Astrocyte (in vitro differentiated cells and primary cell): ENCODE data around the gene DCP2. TPM values are rescaled to one million over a fixed set of nuclear protein-coding genes. Genes with fewer than 3 reads are reported as not detected.
A peak's percentile ranks its signal among the peaks of the same experiment; 100 is the strongest.

Experiments
- DNase-seq: peaks from one replicate; pipeline ENCODE4 v3.0.0-alpha.2; 2010; ENCODE audit warnings: low read depth
- FAIRE-seq: peaks from 2 replicates; lab custom pipeline; 2011; peaks lifted over from hg19 to GRCh38; lab: Jason Lieb, UNC
- H2AFZ ChIP-seq: 2 replicates; pipeline ENCODE4 v1.6.0; 2012; ENCODE audit warnings: low read depth, low read length, inconsistent platforms
- H3K27ac ChIP-seq: 2 replicates; pipeline ENCODE4 v1.5.1; 2011; ENCODE audit warnings: low read depth, low read length, inconsistent platforms
- H3K27me3 ChIP-seq: 2 replicates; pipeline ENCODE4 v1.6.0; 2011; ENCODE audit warnings: low read length, inconsistent platforms; ENCODE audit not compliant: insufficient read depth
- H3K36me3 ChIP-seq: 2 replicates; pipeline ENCODE4 v1.5.1; 2011; ENCODE audit warnings: low read length, inconsistent platforms; ENCODE audit not compliant: insufficient read depth
- H3K4me1 ChIP-seq: 2 replicates; pipeline ENCODE4 v1.5.1; 2011; ENCODE audit warnings: low read length, inconsistent platforms; ENCODE audit not compliant: insufficient read depth
- H3K4me2 ChIP-seq: 2 replicates; pipeline ENCODE4 v1.6.0; 2012; ENCODE audit warnings: low read length, inconsistent platforms
- H3K4me3 ChIP-seq: 2 replicates; pipeline ENCODE4 v1.5.1; 2011; ENCODE audit warnings: low read depth, mild to moderate bottlenecking, low read length, inconsistent platforms; ENCODE audit not compliant: insufficient read depth
- H3K79me2 ChIP-seq: 2 replicates; pipeline ENCODE4 v1.6.0; 2012; ENCODE audit warnings: mild to moderate bottlenecking, low read length, inconsistent platforms; ENCODE audit not compliant: insufficient read depth
- H3K9ac ChIP-seq: 2 replicates; pipeline ENCODE4 v1.6.0; 2012; ENCODE audit warnings: mild to moderate bottlenecking, low read length, inconsistent platforms
- H3K9me3 ChIP-seq: 2 replicates; pipeline ENCODE4 v1.5.1; 2012; ENCODE audit warnings: low read depth, mild to moderate bottlenecking, low read length, inconsistent platforms; ENCODE audit not compliant: insufficient read depth
- H4K20me1 ChIP-seq: 2 replicates; pipeline ENCODE4 v1.6.0; 2012; ENCODE audit warnings: low read length, inconsistent platforms; ENCODE audit not compliant: insufficient read depth
- H3K27ac Mint-ChIP-seq: one replicate; pipeline ENCODE4 v1.8.0; 2021; ENCODE audit warnings: mild to moderate bottlenecking, mixed read lengths; ENCODE audit not compliant: unreplicated experiment
- H3K27me3 Mint-ChIP-seq: one replicate; pipeline ENCODE4 v1.8.0; 2021; ENCODE audit warnings: low read depth, mixed read lengths; ENCODE audit not compliant: unreplicated experiment
- H3K36me3 Mint-ChIP-seq: one replicate; pipeline ENCODE4 v1.8.0; 2021; ENCODE audit warnings: low read depth, mixed read lengths; ENCODE audit not compliant: unreplicated experiment
- H3K4me1 Mint-ChIP-seq: one replicate; pipeline ENCODE4 v1.8.0; 2021; ENCODE audit warnings: low read depth, mixed read lengths; ENCODE audit not compliant: unreplicated experiment
- H3K4me3 Mint-ChIP-seq: one replicate; pipeline ENCODE4 v1.8.0; 2021; ENCODE audit warnings: mild to moderate bottlenecking, moderate library complexity, mixed read lengths; ENCODE audit not compliant: unreplicated experiment
- H3K9me3 Mint-ChIP-seq: one replicate; pipeline ENCODE4 v1.8.0; 2021; ENCODE audit warnings: mild to moderate bottlenecking, mixed read lengths; ENCODE audit not compliant: unreplicated experiment
- CTCF ChIP-seq: IDR thresholded peaks from 2 replicates; pipeline ENCODE4 v1.5.1; 2011; ENCODE audit warnings: low read depth, mild to moderate bottlenecking, inconsistent platforms, low read length, moderate library complexity; ENCODE audit not compliant: insufficient read depth
- EZH2 ChIP-seq: IDR thresholded peaks from 2 replicates; pipeline ENCODE4 v1.6.1; 2012; ENCODE audit warnings: mild to moderate bottlenecking, low read length, inconsistent platforms; ENCODE audit not compliant: insufficient read depth
- total RNA-seq: library from RNA; stranded (reverse); gene quantifications from 2 replicates; pipeline ENCODE4 v1.2.1, GENCODE V29; 2021

The DCP2 gene
- total RNA-seq, 1 donor from 2014 or later, result 48.9 TPM

GRCh38 chr5:112930082-112930344, 46.6 kb upstream of the DCP2 start:
- Histone ChIP-seq H3K4me3 (no peak overlapping the region), H3K79me2 (no peaks in the 10 kb centered on the region), H3K27ac (no peak overlapping the region), H3K9me3 (no peaks in the 10 kb centered on the region), H3K36me3 (no peaks in the 10 kb centered on the region), H3K27me3 (no peaks in the 10 kb centered on the region), H2AFZ (no peak overlapping the region), H3K4me1 (peaks cover 3% of the 10 kb centered on the region), H3K9ac (no peak overlapping the region), H4K20me1 (no peaks in the 10 kb centered on the region), H3K4me2 (no peak overlapping the region)
- no peaks in the 10 kb centered on the region for H3K9me3 Mint-ChIP-seq
- H3K36me3 Mint-ChIP-seq, result no peaks in the 10 kb centered on the region
- H3K27ac Mint-ChIP-seq, result no peak overlapping the region
- H3K4me1 Mint-ChIP-seq, result peaks cover 3% of the 10 kb centered on the region
- H3K4me3 Mint-ChIP-seq, result no peak overlapping the region
- TF ChIP-seq CTCF (no peak), EZH2 (no peak)
- DNase-seq (no peak), FAIRE-seq (no peak)
- H3K27me3 Mint-ChIP-seq, result no peaks in the 10 kb centered on the region

- Histone ChIP-seq H3K36me3 (no peaks in the 10 kb centered on the region), H3K27me3 (no peaks in the 10 kb centered on the region), H3K9ac (no peak overlapping the region), H3K4me3 (no peak overlapping the region), H4K20me1 (no peaks in the 10 kb centered on the region), H2AFZ (no peak overlapping the region), H3K79me2 (no peaks in the 10 kb centered on the region), H3K27ac (no peak overlapping the region), H3K9me3 (no peaks in the 10 kb centered on the region), H3K4me1 (peaks cover 6% of the 10 kb centered on the region), H3K4me2 (no peak overlapping the region)
- DNase-seq (peak; percentile 51), FAIRE-seq (no peak)
- TF ChIP-seq CTCF (no peak), EZH2 (no peak)
- H3K9me3 Mint-ChIP-seq, result no peaks in the 10 kb centered on the region
- no peak overlapping the region for H3K27ac Mint-ChIP-seq
- H3K36me3 Mint-ChIP-seq, result no peaks in the 10 kb centered on the region
- H3K27me3 Mint-ChIP-seq, result no peaks in the 10 kb centered on the region
- H3K4me3 Mint-ChIP-seq, result no peak overlapping the region
- peaks cover 3% of the 10 kb centered on the region for H3K4me1 Mint-ChIP-seq
Measured at GRCh38 chr5:112931473-112931872, 45.1 kb upstream of the DCP2 start.

- Mint-ChIP-seq H3K4me3 (no peak overlapping the region), H3K9me3 (no peaks in the 10 kb centered on the region), H3K27me3 (no peaks in the 10 kb centered on the region), H3K27ac (no peak overlapping the region), H3K36me3 (no peaks in the 10 kb centered on the region), H3K4me1 (peaks cover 3% of the 10 kb centered on the region)
- Histone ChIP-seq H3K9me3 (no peaks in the 10 kb centered on the region), H3K4me3 (no peak overlapping the region), H3K79me2 (no peaks in the 10 kb centered on the region), H4K20me1 (no peaks in the 10 kb centered on the region), H3K27ac (no peak overlapping the region), H3K4me1 (peaks cover 6% of the 10 kb centered on the region), H3K27me3 (no peaks in the 10 kb centered on the region), H2AFZ (no peak overlapping the region), H3K9ac (no peak overlapping the region), H3K4me2 (no peak overlapping the region), H3K36me3 (no peaks in the 10 kb centered on the region)
- FAIRE-seq, result no peak
- TF ChIP-seq EZH2, result no peak
- TF ChIP-seq CTCF, result no peak
- DNase-seq, result no peak
Measured at GRCh38 chr5:112933105-112933504, 43.5 kb upstream of the DCP2 start.
